ENCODE measurements around the gene IRAK2.

DNA sequence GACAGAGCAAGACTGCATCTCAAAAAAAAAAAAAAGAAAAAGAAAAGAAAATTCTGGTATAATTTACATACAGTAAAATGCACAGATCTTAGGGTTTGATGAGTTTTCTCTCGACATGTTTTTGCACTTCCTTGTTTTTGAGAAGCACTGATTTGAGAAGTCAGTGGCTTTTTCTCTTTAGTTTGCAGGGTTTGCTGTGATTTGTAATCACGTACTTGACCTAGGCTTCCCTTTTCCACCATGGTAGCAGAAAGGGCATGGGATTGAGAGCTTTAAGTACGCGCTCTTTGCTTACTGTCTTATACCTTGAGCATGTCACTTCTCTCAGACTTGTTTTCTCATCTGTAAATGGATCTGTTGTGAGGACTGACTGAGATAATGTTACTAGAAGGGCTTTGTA is 19.0 kb upstream of the IRAK2 start:
- TF ChIP-seq, protein P1, sequence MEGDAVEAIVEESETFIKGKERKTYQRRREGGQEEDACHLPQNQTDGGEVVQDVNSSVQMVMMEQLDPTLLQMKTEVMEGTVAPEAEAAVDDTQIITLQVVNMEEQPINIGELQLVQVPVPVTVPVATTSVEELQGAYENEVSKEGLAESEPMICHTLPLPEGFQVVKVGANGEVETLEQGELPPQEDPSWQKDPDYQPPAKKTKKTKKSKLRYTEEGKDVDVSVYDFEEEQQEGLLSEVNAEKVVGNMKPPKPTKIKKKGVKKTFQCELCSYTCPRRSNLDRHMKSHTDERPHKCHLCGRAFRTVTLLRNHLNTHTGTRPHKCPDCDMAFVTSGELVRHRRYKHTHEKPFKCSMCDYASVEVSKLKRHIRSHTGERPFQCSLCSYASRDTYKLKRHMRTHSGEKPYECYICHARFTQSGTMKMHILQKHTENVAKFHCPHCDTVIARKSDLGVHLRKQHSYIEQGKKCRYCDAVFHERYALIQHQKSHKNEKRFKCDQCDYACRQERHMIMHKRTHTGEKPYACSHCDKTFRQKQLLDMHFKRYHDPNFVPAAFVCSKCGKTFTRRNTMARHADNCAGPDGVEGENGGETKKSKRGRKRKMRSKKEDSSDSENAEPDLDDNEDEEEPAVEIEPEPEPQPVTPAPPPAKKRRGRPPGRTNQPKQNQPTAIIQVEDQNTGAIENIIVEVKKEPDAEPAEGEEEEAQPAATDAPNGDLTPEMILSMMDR (IDR thresholded peaks at IDR 0.05; ENCODE audit: insufficient read depth, low read depth, low read length) = no peak
- no peak for TF ChIP-seq EZH2 (IDR thresholded peaks at IDR 0.05; ENCODE audit: insufficient read depth, low read length)

All from astrocyte (in vitro differentiated cells and primary cell).